ENCODE measurements around the gene PRICKLE2.

- no peak for TF ChIP-seq PRDM4 (tag by site-specific recombination; IDR thresholded peaks at IDR 0.05)
- no peak for TF ChIP-seq CTCF (tag by site-specific recombination; IDR thresholded peaks at IDR 0.05)
- no peak for TF ChIP-seq ZNF157 (tag by site-specific recombination; IDR thresholded peaks at IDR 0.05)
- no peak for TF ChIP-seq REST (tag by site-specific recombination; IDR thresholded peaks at IDR 0.05)
- no peak for TF ChIP-seq ZNF112 (tag by site-specific recombination; IDR thresholded peaks at IDR 0.05)
- no peak for TF ChIP-seq ZNF660 (tag by site-specific recombination; IDR thresholded peaks at IDR 0.05)
- TF ChIP-seq ZNF169 (tag by site-specific recombination; IDR thresholded peaks at IDR 0.05): no peak
- no peak for TF ChIP-seq KLF1 (tag by site-specific recombination; IDR thresholded peaks at IDR 0.05)
- no peak for TF ChIP-seq ZNF280D (tag by site-specific recombination; IDR thresholded peaks at IDR 0.05)
Measured at GRCh38 chr3:64093211-64093610, 132.1 kb downstream of the PRICKLE2 start.

All from HEK293 (cell line).